Adrenal gland (tissue), 5 donors: ENCODE data around the gene GPC6.

Experiments used
- POLR2A ChIP-seq, 2 donors: fragments of 450-650 bp; IDR thresholded peaks; one replicate each; pipeline ENCODE4 v1.6.1; 2017; ENCODE audit warnings: antibody characterized with exemption in 2 of 2, mild to moderate bottlenecking in 2 of 2, moderate library complexity in 1 of 2
- TF ChIP-seq, protein P1 (sequence below), 6 experiments: fragments of 450-650 bp in 4 of 6; fragments of 200-600 bp in 2 of 6; sonication (generic) in 1 of 6; IDR thresholded peaks; 1 replicate in 5 of 6; 2 replicates in 1 of 6; pipeline versions ENCODE4 v1.5.1 to v1.8.0; 2016 to 2021; ENCODE audit warnings: antibody characterized with exemption in 6 of 6, mild to moderate bottlenecking in 2 of 6, moderate library complexity in 1 of 6
- donor health status: DM: no; HTN: no; CAD: no.

DNA sequence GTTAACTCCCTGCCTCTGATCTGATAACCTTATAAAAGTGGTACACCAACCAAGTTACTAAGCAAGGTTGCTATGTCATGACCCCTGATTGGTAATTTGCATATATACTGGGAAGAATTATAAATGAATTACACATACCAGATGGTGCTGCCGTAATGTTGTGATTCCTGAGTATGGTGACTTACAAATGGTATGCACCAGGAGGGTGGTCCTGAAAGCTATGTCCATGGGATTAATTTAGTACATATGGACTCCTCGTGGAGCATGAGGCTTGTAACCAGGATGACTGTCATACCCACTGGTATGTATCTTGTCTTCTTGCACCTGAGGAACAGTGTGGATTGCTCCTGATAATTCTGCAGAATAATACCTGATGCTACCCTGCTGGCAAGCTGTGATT lies 240.6 kb downstream of the GPC6 start:
- TF ChIP-seq, protein P1, sequence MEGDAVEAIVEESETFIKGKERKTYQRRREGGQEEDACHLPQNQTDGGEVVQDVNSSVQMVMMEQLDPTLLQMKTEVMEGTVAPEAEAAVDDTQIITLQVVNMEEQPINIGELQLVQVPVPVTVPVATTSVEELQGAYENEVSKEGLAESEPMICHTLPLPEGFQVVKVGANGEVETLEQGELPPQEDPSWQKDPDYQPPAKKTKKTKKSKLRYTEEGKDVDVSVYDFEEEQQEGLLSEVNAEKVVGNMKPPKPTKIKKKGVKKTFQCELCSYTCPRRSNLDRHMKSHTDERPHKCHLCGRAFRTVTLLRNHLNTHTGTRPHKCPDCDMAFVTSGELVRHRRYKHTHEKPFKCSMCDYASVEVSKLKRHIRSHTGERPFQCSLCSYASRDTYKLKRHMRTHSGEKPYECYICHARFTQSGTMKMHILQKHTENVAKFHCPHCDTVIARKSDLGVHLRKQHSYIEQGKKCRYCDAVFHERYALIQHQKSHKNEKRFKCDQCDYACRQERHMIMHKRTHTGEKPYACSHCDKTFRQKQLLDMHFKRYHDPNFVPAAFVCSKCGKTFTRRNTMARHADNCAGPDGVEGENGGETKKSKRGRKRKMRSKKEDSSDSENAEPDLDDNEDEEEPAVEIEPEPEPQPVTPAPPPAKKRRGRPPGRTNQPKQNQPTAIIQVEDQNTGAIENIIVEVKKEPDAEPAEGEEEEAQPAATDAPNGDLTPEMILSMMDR (IDR thresholded peaks at IDR 0.05) = no peak
- TF ChIP-seq POLR2A (IDR thresholded peaks at IDR 0.05) = no peak
